ENCODE data around the gene ARMC9.

DNA sequence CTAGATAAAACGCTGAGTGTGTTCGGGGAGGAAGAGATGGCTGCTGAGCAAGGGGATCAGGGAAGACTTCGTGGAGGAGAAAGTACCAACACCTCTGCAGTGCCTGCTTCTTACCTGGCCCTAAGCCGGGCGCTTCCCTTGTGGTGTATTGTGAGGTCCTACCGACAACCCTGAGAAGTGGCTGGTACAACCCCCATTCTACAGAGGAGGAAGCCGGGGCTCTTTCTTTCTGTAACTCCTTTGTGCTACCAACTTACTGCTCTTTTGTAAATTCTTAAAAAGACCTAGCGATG lies 96.9 kb downstream of the ARMC9 start:
- TF ChIP-seq POLR2A (IDR thresholded peaks at IDR 0.05) = no peak
- TF ChIP-seq, protein P1, sequence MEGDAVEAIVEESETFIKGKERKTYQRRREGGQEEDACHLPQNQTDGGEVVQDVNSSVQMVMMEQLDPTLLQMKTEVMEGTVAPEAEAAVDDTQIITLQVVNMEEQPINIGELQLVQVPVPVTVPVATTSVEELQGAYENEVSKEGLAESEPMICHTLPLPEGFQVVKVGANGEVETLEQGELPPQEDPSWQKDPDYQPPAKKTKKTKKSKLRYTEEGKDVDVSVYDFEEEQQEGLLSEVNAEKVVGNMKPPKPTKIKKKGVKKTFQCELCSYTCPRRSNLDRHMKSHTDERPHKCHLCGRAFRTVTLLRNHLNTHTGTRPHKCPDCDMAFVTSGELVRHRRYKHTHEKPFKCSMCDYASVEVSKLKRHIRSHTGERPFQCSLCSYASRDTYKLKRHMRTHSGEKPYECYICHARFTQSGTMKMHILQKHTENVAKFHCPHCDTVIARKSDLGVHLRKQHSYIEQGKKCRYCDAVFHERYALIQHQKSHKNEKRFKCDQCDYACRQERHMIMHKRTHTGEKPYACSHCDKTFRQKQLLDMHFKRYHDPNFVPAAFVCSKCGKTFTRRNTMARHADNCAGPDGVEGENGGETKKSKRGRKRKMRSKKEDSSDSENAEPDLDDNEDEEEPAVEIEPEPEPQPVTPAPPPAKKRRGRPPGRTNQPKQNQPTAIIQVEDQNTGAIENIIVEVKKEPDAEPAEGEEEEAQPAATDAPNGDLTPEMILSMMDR (IDR thresholded peaks at IDR 0.05) = no peak

Measured in upper lobe of left lung (tissue), 4 donors.